T-helper 22 cell (primary cell): Measurements from ENCODE around the gene DPP7.
A peak's percentile ranks its signal among the peaks of the same experiment; 100 is the strongest.

ENCODE experiments used
- DNase-seq: peaks from one replicate; pipeline ENCODE4 v3.0.0-alpha.2; 2020; ENCODE audit warnings: low read depth

Gene DPP7

GRCh38 chr9:137088121-137088520 lies 26.4 kb downstream of the DPP7 start:
- DNase-seq = no peak

GRCh38 chr9:137087409-137087925 lies 27.1 kb downstream of the DPP7 start:
- no peak for DNase-seq

- DNase-seq = peak; percentile 100
Observed at GRCh38 chr9:137086531-137087408, 27.8 kb downstream of the DPP7 start, which contains the start of gene MAN1B1. Gene MAN1B1, plus strand, starts transcription at chr9:137086985. Its CDS starts 15 bp downstream, at chr9:137087000.

GRCh38 chr9:137085920-137086530 lies 28.5 kb downstream of the DPP7 start:
- no peak for DNase-seq

- DNase-seq = no peak
Observed at GRCh38 chr9:137084526-137084925, 30.0 kb downstream of the DPP7 start.

- DNase-seq = no peak
Observed at GRCh38 chr9:137083394-137084004, 31.0 kb downstream of the DPP7 start.

- DNase-seq = no peak
Observed at GRCh38 chr9:137082925-137083290, 31.6 kb downstream of the DPP7 start.

- DNase-seq = no peak
Observed at GRCh38 chr9:137082222-137082924, 32.2 kb downstream of the DPP7 start.

GRCh38 chr9:137080260-137081122 lies 34.0 kb downstream of the DPP7 start:
- DNase-seq = no peak

- DNase-seq = no peak
Observed at GRCh38 chr9:137079401-137079787, 35.1 kb downstream of the DPP7 start.

- DNase-seq = no peak
Observed at GRCh38 chr9:137078701-137079400, 35.7 kb downstream of the DPP7 start.

GRCh38 chr9:137077758-137078693 lies 36.5 kb downstream of the DPP7 start:
- DNase-seq = no peak

GRCh38 chr9:137077010-137077747 lies 37.4 kb downstream of the DPP7 start, which contains the start of gene UAP1L1:
Gene UAP1L1, plus strand, starts transcription at chr9:137077517. Its CDS starts 16 bp downstream, at chr9:137077533.
- peak; percentile 49 for DNase-seq

GRCh38 chr9:137076636-137077009 lies 37.9 kb downstream of the DPP7 start:
- DNase-seq = no peak

GRCh38 chr9:137075275-137075775 lies 39.2 kb downstream of the DPP7 start:
- DNase-seq = no peak

- no peak for DNase-seq
Observed at GRCh38 chr9:137074657-137075274, 39.8 kb downstream of the DPP7 start.

- DNase-seq = no peak
Observed at GRCh38 chr9:137073992-137074399, 40.5 kb downstream of the DPP7 start.

GRCh38 chr9:137071282-137071681 lies 43.3 kb downstream of the DPP7 start:
- no peak for DNase-seq
